HG02973 (cell line): ENCODE results near the gene CBLL1.

ENCODE experiments used
- ATAC-seq: cut with Tn5 transposase; IDR thresholded peaks from one replicate; pipeline ENCODE4 v1.9.1; 2021; ENCODE audit warnings: moderate library complexity; ENCODE audit not compliant: unreplicated experiment

The CBLL1 gene

GRCh38 chr7:107742678-107743566 lies 1.0 kb upstream of the CBLL1 start:
- peak; percentile 35 for ATAC-seq

DNA sequence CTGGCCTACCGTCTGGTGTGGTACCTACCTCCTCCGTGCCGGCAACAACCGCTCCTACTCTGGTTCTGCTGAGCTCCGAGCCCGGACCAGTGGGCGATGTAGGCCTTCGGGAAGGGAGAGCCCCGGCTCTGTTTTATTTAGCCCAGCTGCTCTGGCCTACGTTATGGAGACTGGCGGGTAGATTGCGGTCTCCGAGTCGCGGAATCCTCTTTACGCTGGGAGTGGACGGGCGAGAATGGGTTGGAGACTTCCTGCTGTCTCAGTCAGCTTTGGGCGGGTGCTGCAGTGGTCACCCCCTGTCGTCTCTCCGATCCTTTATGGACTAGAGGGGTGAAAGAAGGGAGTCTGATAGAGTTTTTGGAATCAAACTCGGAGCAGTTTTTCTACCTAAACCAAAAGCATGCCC lies 406 bp downstream of the CBLL1 start:
- ATAC-seq, result peak; percentile 32

DNA sequence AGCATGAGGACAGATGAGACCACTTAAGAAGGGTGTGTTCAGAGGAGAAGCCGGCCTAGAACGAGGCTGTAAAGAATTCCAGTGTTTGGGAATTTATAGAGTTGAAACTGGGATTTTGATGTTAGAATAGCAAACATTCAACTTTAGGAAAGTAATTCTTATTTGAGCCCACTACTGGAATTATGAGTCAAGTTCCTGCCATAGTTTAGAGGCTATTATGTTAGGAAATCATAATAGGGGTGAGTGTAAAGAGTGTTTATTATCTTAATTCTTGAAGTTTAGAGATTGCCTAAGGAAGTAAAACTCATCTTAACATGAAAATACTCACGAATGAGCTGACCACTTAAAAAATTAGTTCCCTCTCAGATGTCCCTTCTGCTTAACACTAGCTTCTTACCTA lies 2.1 kb downstream of the CBLL1 start:
- ATAC-seq, result no peak

GRCh38 chr7:107751113-107751512 lies 7.2 kb downstream of the CBLL1 start:
- ATAC-seq, result no peak

DNA sequence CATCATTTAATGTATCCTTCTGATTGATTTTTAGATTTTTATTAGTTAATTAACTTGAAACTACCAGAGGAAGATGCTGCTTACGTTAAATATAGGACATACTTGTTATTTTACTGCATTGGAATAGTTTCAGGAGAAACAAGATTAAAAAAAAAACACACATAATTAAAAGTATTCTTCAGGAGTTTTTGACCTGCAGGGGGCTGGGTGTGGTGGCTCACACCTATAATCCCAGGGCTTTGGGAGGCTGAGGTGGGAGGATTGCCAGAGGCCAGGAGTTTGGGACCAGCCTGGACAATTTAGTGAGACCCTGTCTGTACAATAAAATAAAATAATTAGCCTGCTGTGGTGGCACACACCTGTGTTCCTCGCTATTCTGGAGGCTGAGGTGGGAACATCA lies 10.7 kb downstream of the CBLL1 start:
- ATAC-seq, result no peak

DNA sequence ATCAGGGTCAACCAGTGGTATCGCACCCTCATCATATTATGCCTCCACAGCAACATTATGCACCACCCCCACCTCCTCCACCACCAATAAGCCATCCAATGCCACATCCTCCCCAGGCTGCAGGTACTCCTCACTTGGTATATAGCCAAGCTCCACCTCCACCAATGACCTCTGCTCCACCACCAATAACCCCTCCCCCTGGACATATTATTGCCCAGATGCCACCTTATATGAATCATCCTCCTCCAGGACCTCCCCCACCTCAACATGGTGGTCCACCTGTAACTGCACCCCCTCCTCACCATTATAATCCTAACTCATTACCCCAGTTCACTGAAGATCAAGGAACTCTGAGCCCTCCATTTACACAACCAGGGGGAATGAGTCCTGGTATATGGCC lies 14.7 kb downstream of the CBLL1 start:
- no peak for ATAC-seq

- ATAC-seq, result no peak
Observed at GRCh38 chr7:107767391-107767790, 23.4 kb downstream of the CBLL1 start.

DNA sequence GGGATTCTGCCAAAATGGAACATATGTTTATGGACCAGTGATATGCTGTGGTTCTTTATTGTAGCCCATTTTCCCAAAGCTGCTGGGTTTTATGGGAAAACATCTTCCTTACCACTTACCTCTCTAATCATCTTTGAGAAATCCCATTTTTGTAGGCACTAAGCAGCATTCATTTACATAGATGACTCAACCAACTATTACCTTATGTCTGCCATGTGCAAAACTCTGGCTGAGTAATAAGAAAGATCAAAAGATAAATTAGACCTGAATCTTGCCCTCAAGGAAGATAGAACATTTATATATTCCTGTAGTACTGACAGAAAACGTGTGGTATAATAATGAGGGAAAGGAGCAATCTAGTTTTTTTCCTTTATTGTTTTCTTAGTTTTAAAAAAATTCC lies 24.3 kb downstream of the CBLL1 start:
- no peak for ATAC-seq

DNA sequence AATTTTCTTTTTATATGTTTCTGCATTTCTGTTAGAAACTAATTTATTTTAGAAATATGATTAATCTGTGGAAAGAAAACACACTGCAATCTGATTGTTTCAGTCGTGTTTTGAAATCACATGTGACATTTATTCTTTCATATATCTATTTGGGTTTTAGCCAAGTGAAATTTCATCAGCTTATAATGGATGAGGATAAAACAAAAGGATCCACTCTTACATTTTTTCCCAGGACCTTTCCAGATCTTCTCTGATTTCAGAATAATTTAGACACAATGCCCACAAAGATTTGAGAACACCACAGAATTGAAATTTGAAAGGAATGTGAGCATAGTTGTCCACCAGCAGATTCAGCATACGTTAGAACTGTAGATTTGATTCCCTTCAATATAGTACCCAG lies 29.1 kb downstream of the CBLL1 start:
- no peak for ATAC-seq

DNA sequence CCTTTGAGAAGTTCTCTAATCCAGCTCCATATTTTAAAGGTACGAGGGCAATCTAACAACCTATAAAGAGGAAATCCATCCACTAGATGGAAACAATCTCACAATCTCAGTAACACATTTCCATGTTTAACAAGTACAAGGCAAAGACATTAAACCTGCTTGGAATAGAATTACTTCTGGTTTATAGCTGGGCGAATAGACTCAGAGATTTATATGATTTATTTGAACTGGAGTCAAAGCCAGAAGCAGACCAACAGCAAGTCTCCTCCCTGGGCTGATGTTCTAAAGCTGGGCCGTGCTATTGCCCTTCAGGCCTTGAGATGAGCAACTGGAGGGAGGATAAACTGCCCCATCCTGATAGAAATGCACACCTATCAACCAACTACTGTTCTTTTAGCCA lies 33.8 kb downstream of the CBLL1 start:
- ATAC-seq, result no peak

DNA sequence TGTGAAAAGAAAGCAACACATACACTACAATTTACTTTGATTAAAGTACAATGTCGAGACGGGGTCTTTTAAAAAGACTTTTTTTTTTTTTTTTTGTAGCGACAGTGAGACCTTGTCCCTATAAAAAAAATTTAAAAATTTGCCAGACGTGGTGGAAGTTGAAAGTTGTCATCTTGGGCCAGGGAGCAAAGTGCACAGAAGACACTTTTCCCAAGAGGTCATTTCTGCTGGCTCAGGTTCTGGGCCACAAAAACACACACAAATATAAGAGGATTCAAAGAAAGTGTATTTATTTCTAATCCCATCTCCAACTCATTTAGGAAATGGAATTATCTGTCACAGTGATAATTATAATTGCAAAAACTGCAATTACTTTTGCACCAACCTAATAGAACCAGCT lies 34.3 kb downstream of the CBLL1 start:
- ATAC-seq, result no peak

GRCh38 chr7:107779647-107780099 lies 35.7 kb downstream of the CBLL1 start:
- ATAC-seq, result no peak

DNA sequence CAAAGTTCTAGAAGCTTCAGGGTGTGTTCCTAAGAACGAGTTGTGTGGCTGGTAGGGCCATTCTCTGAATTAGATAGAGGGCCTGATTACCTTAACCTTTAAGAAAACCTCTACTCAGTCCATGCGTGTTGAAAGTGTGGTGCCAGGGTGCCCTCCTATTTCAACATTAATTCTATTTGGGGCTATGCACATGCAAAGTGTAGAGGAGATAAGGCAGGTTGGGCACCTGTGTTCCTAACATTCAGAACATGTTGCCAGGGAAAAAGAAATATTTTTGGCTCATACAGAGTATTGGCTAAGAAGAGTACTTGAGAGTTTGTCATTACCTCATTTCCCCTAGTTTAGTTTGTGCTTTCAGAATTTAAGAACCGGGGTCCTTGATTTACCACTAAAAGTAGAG lies 38.4 kb downstream of the CBLL1 start:
- no peak for ATAC-seq

DNA sequence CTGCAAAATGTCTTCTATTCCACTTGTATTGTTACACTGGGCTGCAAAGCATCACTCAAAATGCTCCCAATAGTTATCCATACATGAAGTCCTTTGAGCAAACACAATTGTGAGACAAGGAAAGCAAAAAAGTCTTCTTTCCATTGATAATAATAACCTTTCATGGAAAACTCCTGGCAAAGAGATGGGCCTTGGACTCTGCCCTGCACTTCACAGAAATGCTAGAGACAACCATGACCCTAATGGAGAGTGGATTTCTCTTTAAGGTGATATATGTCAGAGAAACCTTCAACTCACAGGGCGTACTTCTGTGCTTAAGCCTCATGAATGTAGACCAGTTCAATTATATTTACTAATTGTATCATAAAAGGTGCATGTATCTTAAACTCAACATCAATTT lies 39.7 kb downstream of the CBLL1 start:
- ATAC-seq, result no peak

DNA sequence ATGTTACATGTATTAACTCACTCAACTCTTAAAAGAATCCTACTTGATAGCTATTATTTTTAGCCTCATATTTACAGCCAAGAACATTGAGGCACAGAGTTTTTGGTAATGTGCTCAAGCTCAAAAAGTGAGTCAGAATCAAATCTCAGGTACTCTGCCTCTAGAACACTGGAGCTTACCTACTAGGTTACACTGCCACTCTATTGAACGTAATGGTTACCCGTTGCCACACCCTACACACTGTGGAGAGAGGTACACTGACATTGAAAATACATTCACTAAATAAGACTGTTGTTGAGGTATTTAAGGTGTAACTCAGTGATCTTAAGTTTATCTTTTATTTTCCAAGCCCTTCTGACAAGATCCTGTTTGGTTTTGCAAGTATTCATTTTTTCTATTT lies 41.2 kb downstream of the CBLL1 start:
- no peak for ATAC-seq

- ATAC-seq, result no peak
Observed at GRCh38 chr7:107785926-107786325, 42.0 kb downstream of the CBLL1 start.

- no peak for ATAC-seq
Observed at GRCh38 chr7:107788216-107788615, 44.3 kb downstream of the CBLL1 start.

DNA sequence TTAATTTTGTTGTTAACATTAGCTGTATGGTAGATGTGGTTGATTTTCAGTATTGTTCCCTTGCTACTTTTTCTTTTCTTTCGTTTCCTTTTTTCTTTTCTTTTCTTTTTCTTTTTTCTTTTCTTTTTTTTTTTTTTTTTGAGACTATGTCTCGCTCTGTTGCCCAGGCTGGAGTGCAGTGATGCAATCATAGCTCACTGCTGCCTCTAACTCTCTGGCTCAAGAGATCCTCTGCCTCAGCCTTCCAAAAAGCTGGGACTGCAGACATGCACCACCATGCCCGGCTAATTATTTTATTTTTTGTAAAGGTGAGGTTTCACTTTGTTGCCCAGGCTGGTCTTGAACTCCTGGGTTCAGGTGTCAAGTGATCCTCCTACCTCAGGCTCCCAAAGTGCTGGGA lies 44.7 kb downstream of the CBLL1 start:
- ATAC-seq, result no peak

GRCh38 chr7:107789647-107790046 lies 45.7 kb downstream of the CBLL1 start:
- ATAC-seq, result no peak

- no peak for ATAC-seq
Observed at GRCh38 chr7:107792364-107792763, 48.4 kb downstream of the CBLL1 start.

DNA sequence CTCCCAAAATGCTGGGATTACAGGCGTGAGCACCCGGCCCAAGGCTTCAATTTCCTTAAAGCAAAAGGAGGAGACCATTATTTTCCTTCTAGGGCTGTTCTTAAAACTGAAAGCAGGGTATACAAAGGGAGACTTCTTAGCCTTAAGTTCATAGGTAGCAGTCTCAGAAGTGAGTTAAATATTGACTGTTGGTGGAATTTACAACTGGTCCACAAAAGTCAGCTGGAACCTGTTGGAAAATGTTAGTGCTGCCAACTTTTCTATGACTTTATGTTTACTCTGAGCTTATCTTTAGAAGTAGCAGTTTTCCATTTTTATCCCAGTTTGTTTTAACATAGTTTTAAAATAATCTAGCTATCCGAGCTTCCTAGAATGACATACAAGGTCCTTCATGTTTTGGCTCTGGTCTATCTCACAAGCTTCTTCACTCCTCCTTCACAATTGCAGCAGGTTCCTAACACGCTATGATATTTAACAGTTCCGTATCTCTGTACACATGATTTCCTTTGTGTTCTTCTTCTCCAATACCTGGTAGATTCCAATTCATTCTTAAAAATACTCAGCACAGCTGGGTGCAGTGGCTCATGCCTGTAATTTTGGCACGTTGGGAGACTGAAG lies 55.8 kb downstream of the CBLL1 start:
- no peak for ATAC-seq

GRCh38 chr7:107803009-107803610 lies 59.2 kb downstream of the CBLL1 start, which contains the start of gene SLC26A3:
Gene SLC26A3, minus strand, starts transcription at chr7:107803223. Its CDS starts 8,714 bp downstream, at chr7:107794509.
- ATAC-seq, result no peak
